Mucosa of rectum (tissue), 2 donors: ENCODE data around the gene TMTC2.

Experiments
- H3K27ac ChIP-seq, 2 donors: one replicate each; pipeline ENCODE4 v1.7.0; 2013; ENCODE audit warnings: inconsistent platforms in 2 of 2, low read depth in 2 of 2, low read length in 2 of 2
- H3K27me3 ChIP-seq, 2 donors: one replicate each; pipeline ENCODE4 v1.7.0; 2013; ENCODE audit warnings: low read length in 2 of 2; ENCODE audit not compliant: control insufficient read depth in 2 of 2, insufficient read depth in 2 of 2
- H3K36me3 ChIP-seq, 2 donors: one replicate each; pipeline ENCODE4 v1.7.0; 2013; ENCODE audit warnings: low read length in 2 of 2; ENCODE audit not compliant: control insufficient read depth in 2 of 2, insufficient read depth in 2 of 2
- H3K4me1 ChIP-seq, 2 donors: one replicate each; pipeline ENCODE4 v1.7.0; 2013; ENCODE audit warnings: low read length in 2 of 2, mild to moderate bottlenecking in 1 of 2; ENCODE audit not compliant: control insufficient read depth in 2 of 2, insufficient read depth in 2 of 2
- H3K4me3 ChIP-seq, 2 donors: one replicate each; pipeline ENCODE4 v1.7.0; 2013; ENCODE audit warnings: low read length in 2 of 2
- H3K9ac ChIP-seq, 2 donors: one replicate each; pipeline ENCODE4 v1.7.0; 2013; ENCODE audit warnings: low read length in 2 of 2, low read depth in 1 of 2, mild to moderate bottlenecking in 1 of 2
- H3K9me3 ChIP-seq, 2 donors: one replicate each; pipeline ENCODE4 v1.7.0; 2013; ENCODE audit warnings: low read length in 2 of 2; ENCODE audit not compliant: control insufficient read depth in 2 of 2
- donor health status: healthy.
- donor health status: Normal muscosa, but diverticular disease.

TMTC2 gene

DNA sequence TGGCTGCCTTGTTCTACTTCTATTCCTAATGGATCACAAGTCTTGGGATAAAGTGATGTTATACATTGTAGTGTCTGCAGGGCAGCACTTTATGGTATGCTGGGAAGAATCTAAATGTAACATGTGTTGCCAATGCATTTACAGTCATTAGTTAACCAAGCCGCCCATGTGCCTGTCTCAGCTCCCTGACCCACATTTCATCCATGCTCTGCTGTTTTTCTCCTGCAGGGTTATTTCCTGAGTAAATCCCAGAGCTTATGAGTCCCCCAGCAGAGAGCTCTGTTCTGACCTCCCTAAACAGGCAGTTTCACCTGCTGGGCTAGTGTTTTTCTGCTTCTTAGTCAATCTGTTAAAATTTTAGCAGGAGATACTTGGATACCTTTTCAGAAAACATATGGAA is 4.4 kb upstream of the TMTC2 start:
- Histone ChIP-seq H3K4me1 (peaks cover 9 to 17% of the 10 kb centered on the region in 2 donors), H3K4me3 (no peak overlapping the region), H3K27ac (no peak overlapping the region), H3K9me3 (no peaks in the 10 kb centered on the region), H3K9ac (peak overlapping the region in 1 of 2 donors; percentile 12), H3K27me3 (no peaks in the 10 kb centered on the region), H3K36me3 (no peaks in the 10 kb centered on the region)

DNA sequence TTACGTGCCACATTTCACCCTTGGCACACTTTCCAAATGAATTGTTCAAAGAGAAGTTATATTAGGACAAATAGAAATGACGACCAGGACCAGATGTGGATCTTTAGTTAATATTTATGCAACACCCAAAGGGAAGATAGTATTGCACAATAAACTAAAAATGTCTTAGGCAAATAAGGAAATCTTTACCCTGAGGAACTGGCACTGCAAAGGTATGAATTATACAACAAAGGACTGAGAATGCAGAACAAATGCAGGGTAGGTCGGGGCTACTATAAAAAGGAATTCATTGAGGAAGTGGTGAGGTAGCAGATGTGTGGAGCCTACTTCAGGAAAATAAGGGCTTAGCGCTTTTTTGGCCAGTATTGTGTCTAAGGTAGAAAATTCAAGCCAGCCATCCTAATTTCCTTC is 3.9 kb upstream of the TMTC2 start:
- Histone ChIP-seq H3K36me3 (no peaks in the 10 kb centered on the region), H3K27me3 (no peaks in the 10 kb centered on the region), H3K9ac (peak overlapping the region in 1 of 2 donors; percentile 26), H3K4me1 (peaks cover 9 to 17% of the 10 kb centered on the region in 2 donors), H3K27ac (no peak overlapping the region), H3K4me3 (no peak overlapping the region), H3K9me3 (no peaks in the 10 kb centered on the region)

DNA sequence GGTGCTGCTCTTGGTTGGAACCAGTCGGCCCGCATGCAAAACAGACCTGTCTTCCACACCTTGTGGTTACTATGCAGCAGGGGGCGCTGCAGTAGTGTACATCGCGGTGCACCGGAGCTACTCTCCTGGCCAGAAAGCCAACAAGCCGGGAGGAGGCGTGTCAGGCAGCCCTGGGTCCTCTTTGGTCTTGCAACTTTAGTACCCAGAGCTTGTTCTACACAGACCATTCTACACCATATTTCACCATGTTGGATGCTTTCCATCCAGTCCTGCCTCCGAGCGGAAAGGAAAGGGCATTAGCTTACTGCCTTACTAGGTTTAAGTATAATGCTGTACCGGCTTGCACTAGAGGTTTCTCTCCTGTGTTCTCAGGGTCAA is 927 bp upstream of the TMTC2 start:
- Histone ChIP-seq H3K36me3 (no peaks in the 10 kb centered on the region), H3K4me1 (peaks cover 9 to 22% of the 10 kb centered on the region in 2 donors), H3K9me3 (no peaks in the 10 kb centered on the region), H3K27me3 (no peaks in the 10 kb centered on the region), H3K27ac (peak overlapping the region; percentile 95 to 97), H3K9ac (peak overlapping the region; percentile 87 to 90), H3K4me3 (peak overlapping the region; percentile 98)

DNA sequence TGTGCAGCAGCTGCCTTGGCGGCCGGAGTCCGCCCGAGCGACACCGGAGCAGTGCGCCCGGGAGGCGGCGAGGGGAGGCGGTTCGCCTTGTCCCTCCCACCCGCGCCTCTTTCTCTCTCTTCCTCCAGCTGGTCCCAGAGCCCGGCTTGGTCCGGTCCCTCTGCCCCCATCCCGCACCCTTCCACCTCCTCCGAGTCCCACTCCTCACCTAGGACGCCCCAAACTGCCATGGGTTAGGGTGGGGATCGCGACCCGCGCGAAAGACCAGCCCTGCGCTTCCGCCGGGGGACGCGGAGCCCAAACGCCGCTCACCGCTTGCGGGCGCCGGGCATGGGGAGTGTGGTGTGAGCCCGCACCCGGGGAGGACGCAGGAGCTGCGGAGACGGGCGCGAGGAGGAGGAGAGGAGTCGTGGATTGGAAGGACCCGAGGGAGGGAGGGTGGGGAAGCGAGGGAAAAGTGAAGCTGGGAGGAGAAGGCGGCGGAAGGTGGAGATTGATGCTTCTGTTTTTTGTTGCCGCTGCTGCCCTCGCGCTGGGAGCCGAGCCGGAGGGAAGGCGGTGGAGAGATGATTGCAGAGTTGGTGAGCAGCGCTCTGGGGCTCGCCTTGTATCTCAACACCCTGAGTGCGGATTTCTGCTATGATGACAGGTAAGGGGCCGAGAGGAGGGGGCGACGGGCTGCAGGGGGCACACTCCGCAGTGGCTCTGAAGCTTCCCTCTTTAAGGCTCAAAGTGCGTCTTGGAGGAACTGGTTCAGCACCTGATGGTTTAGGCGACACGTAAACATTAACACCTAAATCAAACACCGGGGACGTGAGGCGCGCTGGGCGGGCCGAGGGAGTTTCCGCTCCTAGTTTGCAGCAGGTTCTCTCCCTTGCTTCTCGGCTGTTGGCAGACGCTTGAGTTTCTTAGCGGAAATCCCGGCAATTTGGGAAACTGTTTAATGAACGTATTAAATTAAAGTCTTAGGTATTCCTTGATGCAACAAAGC is 610 bp downstream of the TMTC2 start:
- Histone ChIP-seq H3K27ac (peak overlapping the region; percentile 95 to 97), H3K9ac (peak overlapping the region; percentile 69 to 90), H3K36me3 (peaks cover 0 to 3% of the 10 kb centered on the region in 2 donors), H3K27me3 (no peaks in the 10 kb centered on the region), H3K4me3 (peak overlapping the region; percentile 98), H3K4me1 (peaks cover 8 to 21% of the 10 kb centered on the region in 2 donors), H3K9me3 (no peaks in the 10 kb centered on the region)

DNA sequence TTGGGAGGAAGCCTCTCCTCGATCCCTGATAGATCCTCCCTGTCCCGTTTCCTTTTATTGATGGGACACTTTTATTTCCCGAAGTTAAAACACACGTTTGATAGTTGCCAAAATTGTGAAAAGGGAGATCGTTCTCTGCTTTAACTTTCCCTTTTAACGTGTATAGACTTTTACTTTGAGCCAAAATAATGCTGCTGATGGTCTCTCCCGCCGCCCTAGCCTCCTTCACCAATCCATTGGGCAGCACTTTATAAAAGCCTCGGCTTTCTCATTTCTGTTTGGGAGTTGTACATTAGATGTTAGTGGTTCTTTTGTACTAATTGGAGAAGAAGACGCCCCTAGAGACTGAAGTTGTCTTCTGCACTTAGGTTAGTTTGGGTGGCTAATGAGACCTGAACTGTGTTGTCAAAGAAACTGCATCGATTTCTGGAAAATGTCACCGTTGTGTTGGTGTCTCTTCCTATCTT is 1.4 kb downstream of the TMTC2 start:
- Histone ChIP-seq H3K27me3 (no peaks in the 10 kb centered on the region), H3K9ac (peak overlapping the region; percentile 69 to 90), H3K9me3 (no peaks in the 10 kb centered on the region), H3K36me3 (peaks cover 0 to 3% of the 10 kb centered on the region in 2 donors), H3K4me1 (peaks cover 5 to 16% of the 10 kb centered on the region in 2 donors), H3K27ac (peak overlapping the region; percentile 95 to 97), H3K4me3 (peak overlapping the region; percentile 98)

DNA sequence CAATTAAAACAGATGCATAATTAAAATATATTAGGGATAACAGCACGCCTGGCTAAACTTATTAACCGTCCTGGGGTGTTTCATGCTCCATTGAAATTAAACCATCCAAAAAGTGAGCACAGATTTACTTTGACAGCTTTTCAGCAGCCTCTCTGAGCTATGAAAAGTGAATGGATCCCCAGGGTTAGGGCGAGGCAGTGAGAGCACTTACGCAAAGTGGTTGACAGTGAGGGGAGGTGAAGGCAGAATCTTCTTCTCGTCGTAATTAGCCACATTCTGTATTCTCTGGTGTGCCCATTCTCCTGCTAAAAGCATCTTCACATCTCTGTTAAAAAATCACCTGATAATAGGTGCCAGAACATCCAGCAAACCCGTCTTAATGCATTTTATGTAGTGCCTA is 1.9 kb downstream of the TMTC2 start:
- Histone ChIP-seq H3K9ac (peak overlapping the region; percentile 69 to 90), H3K4me3 (peak overlapping the region; percentile 98)

DNA sequence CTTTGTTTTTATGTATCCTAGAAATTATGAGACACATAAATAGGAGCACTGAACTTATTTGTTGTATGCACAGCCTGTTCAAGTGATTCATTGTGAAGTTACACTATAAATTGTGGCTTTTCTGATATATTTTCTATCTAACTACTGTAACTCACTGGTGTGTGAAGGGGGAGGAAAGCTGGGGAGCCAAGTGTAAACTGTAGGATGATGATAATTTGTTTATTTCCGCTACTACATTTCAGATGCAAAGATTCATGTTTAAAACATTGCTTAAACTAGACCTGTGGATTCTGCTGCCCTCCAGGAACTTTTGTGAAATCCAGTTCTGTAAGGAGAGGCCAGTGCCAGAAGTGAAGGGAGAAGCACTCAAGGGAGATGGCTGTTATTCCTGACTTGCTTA is 3.3 kb downstream of the TMTC2 start:
- H3K4me3 ChIP-seq, result peak overlapping the region in 1 of 2 donors; percentile 39

More for the DNA sequence above, 1.9 kb downstream of the TMTC2 start:
- H3K36me3 ChIP-seq, result peaks cover 0 to 3% of the 10 kb centered on the region in 2 donors
- no peak overlapping the region for H3K27ac ChIP-seq
- H3K27me3 ChIP-seq, result no peaks in the 10 kb centered on the region
- H3K9me3 ChIP-seq, result no peaks in the 10 kb centered on the region
- H3K4me1 ChIP-seq, result peaks cover 5 to 11% of the 10 kb centered on the region in 2 donors

DNA sequence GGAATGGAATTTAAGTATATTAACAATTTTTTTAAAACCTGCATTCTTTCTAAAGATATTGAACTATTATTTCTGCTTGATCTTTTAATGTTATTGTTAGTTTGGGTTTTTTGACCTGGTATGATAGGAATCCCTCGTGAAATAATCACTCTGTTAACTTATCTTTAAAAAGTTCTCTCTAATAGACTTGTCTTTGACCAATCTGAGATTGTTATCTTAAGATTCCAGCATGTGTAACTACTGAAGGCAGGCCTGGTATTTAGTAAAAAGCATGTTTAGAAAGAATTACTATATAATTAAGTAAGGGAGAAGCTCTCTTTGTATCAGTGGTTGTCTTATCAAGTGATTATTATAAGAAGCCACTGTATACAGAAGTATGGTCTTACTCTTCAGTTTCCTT is 4.8 kb downstream of the TMTC2 start:
- Histone ChIP-seq H3K36me3 (peaks cover 0 to 3% of the 10 kb centered on the region in 2 donors), H3K27ac (no peak overlapping the region), H3K9me3 (no peaks in the 10 kb centered on the region), H3K4me1 (peaks cover 0 to 5% of the 10 kb centered on the region in 2 donors), H3K27me3 (no peaks in the 10 kb centered on the region), H3K9ac (no peak overlapping the region), H3K4me3 (no peak overlapping the region)

More for the DNA sequence above, 3.3 kb downstream of the TMTC2 start:
- no peak overlapping the region for H3K27ac ChIP-seq
- no peaks in the 10 kb centered on the region for H3K9me3 ChIP-seq
- peaks cover 5 to 11% of the 10 kb centered on the region in 2 donors for H3K4me1 ChIP-seq
- H3K27me3 ChIP-seq, result no peaks in the 10 kb centered on the region
- H3K9ac ChIP-seq, result no peak overlapping the region
- peaks cover 0 to 3% of the 10 kb centered on the region in 2 donors for H3K36me3 ChIP-seq

DNA sequence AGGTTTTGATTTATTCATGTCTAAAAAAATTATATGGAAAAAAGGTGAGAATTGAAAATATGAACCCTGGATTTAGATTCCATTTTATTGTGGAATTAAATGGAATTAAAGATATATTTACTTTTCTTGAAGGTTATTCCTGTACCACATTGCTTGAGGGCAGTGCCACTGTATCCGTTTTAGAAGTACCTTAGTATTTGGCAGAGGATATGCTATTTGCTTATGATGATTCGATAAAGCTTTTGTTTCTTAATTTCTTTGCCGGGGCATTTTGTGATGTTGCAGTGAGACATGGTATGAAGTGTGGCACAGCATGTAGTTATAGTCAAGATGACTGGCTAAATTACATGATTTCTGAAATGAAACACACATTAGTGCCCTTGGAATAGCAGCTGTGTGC is 7.6 kb downstream of the TMTC2 start:
- peaks cover 0 to 3% of the 10 kb centered on the region in 2 donors for H3K36me3 ChIP-seq
- no peaks in the 10 kb centered on the region for H3K27me3 ChIP-seq
- H3K9ac ChIP-seq, result no peak overlapping the region
- no peaks in the 10 kb centered on the region for H3K4me1 ChIP-seq
- no peak overlapping the region for H3K4me3 ChIP-seq
- H3K27ac ChIP-seq, result no peak overlapping the region
- H3K9me3 ChIP-seq, result no peaks in the 10 kb centered on the region

DNA sequence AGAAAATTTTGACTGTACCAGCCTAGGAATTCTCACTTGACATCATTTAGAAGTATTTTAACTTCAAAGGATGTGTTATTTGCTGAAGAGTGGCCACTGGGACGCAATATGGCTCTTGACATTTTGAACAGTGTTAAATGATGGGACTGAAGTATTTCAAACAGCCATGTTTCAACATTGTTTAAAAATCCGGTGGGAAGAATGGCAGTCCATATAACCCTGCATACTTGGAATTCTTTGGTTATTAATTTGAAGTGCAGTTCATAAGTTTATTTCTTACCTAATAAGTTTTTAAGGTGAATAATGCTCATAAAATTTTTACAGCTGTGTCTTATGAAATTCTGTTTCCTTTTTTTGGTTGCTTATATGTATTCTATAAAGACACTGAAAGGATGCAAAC is 8.3 kb downstream of the TMTC2 start:
- Histone ChIP-seq H3K27me3 (no peaks in the 10 kb centered on the region), H3K27ac (no peak overlapping the region), H3K4me1 (no peaks in the 10 kb centered on the region), H3K4me3 (no peak overlapping the region), H3K9me3 (no peaks in the 10 kb centered on the region), H3K36me3 (peaks cover 0 to 3% of the 10 kb centered on the region in 2 donors), H3K9ac (no peak overlapping the region)
